Measurements from ENCODE around the gene OPN3.

The OPN3 gene

DNA sequence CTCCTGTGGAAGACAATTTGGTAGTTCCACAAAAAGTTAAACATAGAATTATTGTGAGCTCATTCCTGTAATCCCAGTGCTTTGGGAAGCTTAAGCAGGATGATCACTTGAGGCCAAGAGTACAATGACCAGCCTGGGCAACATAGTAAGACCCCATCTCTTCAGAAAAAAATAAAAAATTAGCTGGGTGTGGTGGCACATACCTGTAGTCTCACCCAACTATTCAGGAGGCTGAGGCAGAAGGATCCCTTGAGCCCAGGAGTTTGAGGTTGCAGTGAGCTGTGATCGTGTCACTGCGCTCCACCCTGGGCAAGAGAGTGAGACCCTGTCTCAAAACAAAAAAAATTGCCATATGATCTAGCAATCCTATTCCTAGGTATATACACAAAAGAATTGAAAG, 4.1 kb upstream of the OPN3 start:
- no peak for DNase-seq

GRCh38 chr1:241642593-241642944, 2.4 kb upstream of the OPN3 start:
- DNase-seq, result no peak

- DNase-seq, result no peak
These were observed 1.8 kb upstream of the OPN3 start for GRCh38 chr1:241641773-241642592.

- no peak for DNase-seq
These were observed 876 bp upstream of the OPN3 start for GRCh38 chr1:241640867-241641622.

- peak; percentile 36 for DNase-seq
These were observed 483 bp downstream of the OPN3 start for GRCh38 chr1:241639623-241640148.

- DNase-seq, result no peak
These were observed 1.1 kb downstream of the OPN3 start for GRCh38 chr1:241638909-241639622.

- DNase-seq, result no peak
These were observed 2.0 kb downstream of the OPN3 start for GRCh38 chr1:241638099-241638682.

DNA sequence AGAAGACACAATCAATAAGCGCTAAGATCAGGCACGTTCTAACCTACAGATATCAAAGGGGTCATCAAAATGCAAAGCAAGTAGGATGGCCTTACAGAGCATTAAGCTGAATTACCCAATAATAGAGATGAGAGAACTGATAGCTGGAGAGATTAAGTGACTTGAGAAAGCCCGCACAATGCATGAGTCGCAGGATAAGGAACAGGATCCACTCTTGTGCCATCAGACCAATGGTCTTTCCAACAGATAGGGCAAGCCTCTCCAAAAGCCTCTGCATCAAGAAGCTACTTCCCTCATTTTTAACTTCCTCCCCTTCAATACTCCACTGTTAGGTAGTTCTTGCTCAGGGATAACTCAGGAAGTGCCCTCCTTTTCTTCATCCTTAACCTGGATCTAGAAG, 2.6 kb downstream of the OPN3 start:
- no peak for DNase-seq

- DNase-seq, result no peak
These were observed 3.1 kb downstream of the OPN3 start for GRCh38 chr1:241637046-241637590.

- no peak for DNase-seq
These were observed 3.9 kb downstream of the OPN3 start for GRCh38 chr1:241636291-241636690.

DNA sequence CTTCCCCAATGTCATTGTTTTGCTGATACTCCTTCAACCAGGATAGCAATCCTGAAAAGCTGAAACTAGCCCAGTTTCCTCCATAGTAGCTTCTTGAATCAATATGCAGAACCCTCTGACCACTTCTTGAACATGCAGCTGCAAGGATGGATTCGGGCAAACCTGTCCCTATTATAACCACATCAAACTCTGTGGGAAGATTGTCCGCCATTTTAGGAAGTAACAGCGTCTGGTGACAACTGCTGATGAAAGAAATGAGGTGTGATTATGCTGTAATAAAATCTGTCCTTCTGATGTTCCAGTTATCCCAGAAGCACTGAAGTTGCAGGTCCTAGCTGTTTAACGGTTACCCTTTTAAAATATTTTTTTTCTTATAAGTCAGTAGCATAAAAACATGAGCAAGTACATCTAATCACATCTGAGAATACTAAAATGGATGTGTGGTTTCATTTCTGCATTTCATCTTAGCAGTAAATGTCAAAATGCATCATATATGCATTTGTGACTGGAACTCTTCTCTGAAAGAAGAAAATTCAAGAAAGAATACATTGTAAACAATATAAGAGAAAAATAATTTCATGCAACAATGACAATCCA, 4.5 kb downstream of the OPN3 start:
- no peak for DNase-seq

DNA sequence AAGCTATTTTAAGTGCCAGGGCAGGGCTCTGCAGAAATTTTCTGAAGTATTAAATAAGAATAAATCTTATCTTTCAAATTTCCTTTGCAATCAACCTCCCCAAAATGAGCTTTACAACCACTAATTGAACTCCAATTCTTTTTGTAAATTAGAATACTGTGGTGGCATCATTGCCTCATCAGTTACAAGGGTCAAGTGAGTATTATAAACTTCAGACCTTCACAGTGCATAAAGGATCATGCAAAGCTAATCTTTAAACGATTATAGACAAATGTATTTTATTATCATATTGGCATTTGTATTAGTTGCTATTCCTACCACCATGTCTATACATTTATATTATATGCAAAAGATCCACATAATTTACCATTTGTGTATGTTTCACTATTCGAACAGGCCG, 7.2 kb downstream of the OPN3 start:
- no peak for DNase-seq

DNA sequence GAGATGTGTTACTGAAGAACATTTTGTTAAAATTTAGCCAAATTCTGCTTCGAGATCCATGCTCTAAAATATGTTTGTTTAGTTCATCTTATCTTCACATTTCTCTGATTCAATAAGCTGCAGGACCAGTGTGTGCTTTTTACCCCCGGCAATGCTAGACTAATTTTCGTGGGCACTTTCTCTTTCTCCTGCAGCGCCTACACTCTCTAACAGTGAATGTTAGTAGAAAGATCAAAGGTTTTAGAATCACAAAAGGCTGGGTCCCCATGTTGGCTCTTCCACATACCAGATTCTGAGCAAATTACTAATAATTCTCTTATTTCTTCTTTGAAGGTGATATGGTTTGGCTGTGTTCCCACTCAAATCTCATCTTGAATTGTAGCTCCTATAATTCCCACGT, 8.5 kb downstream of the OPN3 start:
- no peak for DNase-seq

DNA sequence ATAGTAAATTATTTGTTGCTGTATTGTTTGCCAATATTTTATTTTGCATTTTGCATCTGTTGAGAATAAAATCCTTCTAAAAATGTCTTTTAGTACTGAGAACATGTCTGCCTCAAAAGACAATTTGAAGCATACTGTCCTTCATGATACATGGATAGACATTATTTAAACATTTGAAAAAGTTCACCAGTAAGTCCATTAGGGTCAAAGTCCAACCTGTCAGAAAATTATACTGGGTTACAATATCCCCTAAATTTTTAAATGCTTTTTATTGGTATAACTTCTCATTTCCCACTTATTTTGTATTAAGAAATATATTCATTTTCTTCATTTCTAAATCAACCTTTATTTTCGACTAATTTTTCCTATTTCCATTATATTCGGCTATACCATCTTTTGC, 9.3 kb downstream of the OPN3 start:
- DNase-seq, result no peak

GRCh38 chr1:241630476-241630875, 9.7 kb downstream of the OPN3 start:
- DNase-seq, result no peak

DNA sequence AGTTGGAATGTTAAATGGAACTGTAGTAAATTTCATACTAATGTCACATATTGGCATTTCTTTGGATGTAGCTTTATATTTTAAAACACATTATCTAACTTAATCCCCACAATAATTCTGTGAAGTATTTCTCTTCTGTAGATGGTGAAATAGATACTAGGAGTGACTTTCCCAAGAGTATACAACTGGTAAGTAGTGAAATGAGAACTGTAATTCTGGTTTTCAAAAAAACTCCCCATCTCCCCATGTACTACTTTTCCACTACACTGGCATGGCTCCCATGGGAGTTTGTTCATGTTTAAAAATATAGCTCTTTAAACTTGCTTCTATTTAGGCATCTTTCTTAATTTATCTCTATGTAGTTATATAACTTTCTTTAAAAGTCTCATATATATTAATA, 10.2 kb downstream of the OPN3 start:
- no peak for DNase-seq

DNA sequence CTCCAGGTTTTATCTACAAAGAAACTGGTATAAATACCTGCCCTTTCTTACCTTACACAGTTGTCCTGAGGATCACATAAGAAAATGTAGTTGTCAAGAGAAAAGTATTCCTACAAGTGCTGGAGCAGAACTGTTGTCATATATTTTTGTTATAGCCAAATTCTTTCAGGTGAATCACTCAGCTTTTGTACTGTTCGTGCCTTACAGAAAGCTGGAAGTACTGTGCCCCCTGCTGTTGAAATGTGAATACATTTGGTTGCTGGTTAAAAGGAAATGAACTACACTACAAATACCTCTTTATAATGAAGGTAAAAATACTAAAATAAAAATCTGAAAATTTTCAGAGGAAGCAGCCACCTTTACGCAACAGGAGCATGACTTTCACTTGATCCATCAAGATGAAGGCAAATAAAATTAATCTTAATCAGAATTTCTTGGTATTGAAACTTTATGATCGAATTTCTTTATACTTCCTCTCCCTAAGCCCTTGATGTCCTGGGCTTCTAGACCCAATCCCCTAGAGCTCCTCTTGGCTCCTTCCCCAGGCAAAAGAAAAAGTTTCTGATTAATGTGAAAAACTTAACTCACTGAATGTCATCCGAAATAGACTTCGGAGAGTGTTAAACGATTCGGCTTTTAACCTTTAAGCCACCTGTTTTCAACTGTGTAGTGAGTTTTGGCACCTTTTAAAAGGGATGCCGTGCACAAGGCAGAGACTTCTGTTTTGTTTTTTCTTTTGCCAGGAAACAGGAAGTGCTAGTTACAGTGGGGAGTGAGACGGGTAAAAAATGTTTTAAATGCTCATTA, 12.5 kb downstream of the OPN3 start:
- DNase-seq, result peak; percentile 22

DNA sequence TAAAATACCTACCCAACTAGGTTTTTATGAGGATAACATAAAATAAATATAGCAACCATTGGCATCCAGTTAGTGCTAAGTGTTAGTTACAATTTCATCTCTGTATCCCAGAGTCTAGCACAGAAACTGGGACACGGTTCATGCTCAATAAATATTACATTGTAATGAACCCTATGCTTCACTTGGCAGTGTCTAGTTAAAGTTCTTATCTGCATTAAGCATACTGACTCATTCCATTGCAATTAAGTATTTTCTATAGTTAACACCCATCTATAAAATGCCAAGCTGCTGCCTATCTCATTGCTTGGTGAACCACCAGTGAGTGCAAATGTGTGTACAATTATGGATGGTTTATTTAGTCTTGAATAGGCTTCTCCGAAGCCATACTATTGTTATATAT, 15.2 kb downstream of the OPN3 start:
- DNase-seq, result no peak

- no peak for DNase-seq
These were observed 17.5 kb downstream of the OPN3 start for GRCh38 chr1:241622669-241623068.

DNA sequence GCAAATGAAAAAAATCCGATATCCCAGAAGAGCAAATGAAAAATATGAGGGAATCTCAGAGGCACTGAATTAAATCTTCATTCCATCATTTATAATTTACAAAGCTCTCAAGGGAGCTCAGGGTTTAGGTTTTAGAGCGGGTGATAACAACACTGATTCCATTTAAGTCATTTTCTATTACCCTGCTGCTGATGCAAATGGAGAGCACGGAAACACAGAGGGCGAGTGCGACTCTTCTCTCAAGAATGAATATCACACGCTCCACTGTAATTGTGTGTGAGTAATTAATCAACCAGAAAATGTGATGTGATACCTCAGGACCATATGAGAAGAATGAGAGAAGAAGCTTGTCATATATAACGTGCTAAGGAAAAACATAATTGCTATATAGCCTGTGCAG, 22.7 kb downstream of the OPN3 start:
- DNase-seq, result no peak
